Measurements from ENCODE around the gene CHMP5.

CHMP5 gene

DNA sequence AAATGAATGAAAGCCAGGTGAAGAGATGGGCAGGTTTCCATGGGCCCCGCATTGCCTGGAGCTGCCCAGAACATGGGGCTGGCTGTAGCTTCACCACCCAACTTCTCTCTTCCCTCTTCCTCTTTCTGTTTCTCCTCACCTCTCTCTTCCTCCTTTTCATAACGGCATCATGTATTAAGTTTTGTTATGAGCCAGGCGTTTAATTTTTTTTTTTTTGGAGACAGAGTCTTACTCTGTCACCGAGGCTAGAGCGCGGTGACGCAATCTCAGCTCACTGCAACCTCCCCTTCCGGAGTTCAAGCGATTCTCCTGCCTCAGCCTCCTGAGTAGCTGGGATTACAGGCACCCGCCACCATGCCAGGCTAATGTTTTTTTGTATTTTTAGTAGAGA, 37.8 kb upstream of the CHMP5 start:
- DNase-seq (ENCODE audit: low read depth) = no peak
- no peak for TF ChIP-seq CTCF (IDR thresholded peaks at IDR 0.05; ENCODE audit: low read length, missing control alignments)
- H3K4me3 ChIP-seq (replicated peaks; ENCODE audit: low read depth, low read length) = no peak overlapping the region

GRCh38 chr9:33227741-33228140, 37.1 kb upstream of the CHMP5 start:
- no peak for DNase-seq (ENCODE audit: low read depth)
- no peak overlapping the region for H3K4me3 ChIP-seq (replicated peaks; ENCODE audit: low read depth, low read length)
- no peak for TF ChIP-seq CTCF (IDR thresholded peaks at IDR 0.05; ENCODE audit: low read length, missing control alignments)

DNA sequence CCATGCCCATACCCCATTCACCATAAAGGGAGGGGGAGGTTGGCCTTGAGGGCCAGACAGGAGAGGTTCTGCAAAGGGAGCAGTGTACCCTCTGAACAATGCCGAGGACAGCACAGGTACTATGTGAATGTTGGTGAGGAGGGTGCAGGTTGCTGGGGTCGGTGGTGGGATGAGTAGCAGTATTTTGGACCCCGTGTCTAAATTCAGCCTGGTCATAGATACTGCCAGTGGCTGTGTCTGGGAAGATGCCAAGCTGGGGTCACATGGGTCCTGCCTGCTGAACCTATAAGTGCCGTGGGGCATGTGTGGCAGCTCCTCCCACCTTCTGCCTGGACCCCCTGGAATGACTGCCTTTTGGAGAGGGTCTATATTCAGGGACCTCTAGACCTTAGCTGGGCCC, 36.2 kb upstream of the CHMP5 start:
- no peak for TF ChIP-seq CTCF (IDR thresholded peaks at IDR 0.05; ENCODE audit: low read length, missing control alignments)
- no peak for DNase-seq (ENCODE audit: low read depth)
- H3K4me3 ChIP-seq (replicated peaks; ENCODE audit: low read depth, low read length) = no peak overlapping the region

DNA sequence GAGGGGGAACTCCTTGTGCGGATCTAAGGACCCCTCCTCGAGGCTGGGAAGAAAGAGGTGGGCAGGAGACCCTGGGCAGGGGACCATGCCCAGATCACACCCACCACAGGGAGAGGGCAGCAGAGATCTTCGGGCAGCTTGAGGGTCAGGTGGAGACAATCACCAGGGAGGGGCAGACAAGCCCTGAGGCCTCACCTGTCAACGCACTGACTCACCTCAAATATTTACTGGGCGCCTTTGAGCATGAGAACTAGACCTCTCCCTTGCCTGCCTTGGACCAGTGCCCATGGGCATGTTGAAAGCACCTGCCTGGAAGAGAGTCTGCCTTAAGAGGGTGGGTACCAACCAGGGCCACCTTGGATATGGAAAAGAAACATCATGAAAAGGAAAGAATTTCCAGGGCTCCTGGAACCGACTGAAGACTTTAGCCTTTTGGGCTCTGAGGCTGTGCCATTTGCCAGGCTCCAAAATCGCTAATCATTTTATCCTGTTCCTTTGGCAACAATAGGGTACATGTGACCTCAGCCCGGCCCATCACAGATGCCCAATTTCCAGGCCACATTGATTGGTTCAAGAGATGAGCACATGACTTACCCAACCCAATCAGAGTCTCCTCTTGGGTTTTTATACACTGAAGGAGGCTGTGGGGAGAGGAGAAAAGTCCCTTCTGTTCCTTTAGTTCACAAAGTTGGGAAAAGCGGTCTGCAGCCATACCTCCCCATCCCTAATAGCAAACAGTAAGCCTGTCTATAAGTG, 35.3 kb upstream of the CHMP5 start:
- no peak overlapping the region for H3K4me3 ChIP-seq (replicated peaks; ENCODE audit: low read depth, low read length)
- no peak for TF ChIP-seq CTCF (IDR thresholded peaks at IDR 0.05; ENCODE audit: low read length, missing control alignments)
- DNase-seq (ENCODE audit: low read depth) = no peak

- DNase-seq (ENCODE audit: low read depth) = no peak
- H3K4me3 ChIP-seq (replicated peaks; ENCODE audit: low read depth, low read length) = no peak overlapping the region
- TF ChIP-seq CTCF (IDR thresholded peaks at IDR 0.05; ENCODE audit: low read length, missing control alignments) = no peak
Measured at GRCh38 chr9:33230756-33231622, 33.9 kb upstream of the CHMP5 start.

DNA sequence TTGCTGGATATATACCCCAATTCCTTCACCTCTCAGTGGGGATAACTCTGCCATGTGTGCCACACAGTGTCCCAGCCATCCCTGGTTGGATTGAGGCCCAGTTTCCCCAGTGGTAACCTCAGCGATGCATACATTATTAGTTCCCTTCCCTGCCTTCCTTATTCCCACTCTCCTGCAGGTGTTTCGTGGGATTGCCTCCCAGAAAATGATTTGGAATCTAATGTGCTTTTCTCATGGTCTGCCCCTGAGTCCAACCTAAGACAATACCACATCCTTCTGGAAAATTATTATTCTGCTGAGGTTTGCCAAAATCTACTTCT, 33.3 kb upstream of the CHMP5 start:
- no peak overlapping the region for H3K4me3 ChIP-seq (replicated peaks; ENCODE audit: low read depth, low read length)
- no peak for DNase-seq (ENCODE audit: low read depth)
- TF ChIP-seq CTCF (IDR thresholded peaks at IDR 0.05; ENCODE audit: low read length, missing control alignments) = no peak
